NCI-H1105 treated with DMSO at 0.1 percent for 48 hours (cell line): ENCODE data around the gene BOK.

Experiments
- DNase-seq: peaks from one replicate; lab custom pipeline; 2025; lab: John Stamatoyannopoulos, UW

BOK gene

DNA sequence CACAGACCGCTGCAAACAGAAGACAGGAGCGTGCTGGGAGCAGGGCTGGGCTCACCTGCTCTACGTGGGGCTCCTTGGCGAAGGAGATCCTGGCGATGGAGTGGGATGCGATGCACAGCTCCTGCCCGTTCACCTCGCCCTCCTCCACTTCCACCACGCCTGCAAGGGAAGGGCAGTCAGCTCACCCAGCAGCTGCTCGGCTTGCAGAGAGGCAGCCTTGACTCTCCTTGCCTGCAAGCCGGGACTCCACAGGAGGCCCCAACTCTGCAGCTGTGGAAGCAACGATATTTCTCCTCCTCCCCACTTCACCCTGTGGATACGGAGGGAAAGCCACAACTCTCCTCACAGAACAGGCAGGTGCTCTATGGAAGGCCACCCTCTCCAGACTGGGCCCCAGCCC is 43.3 kb downstream of the BOK start:
- DNase-seq = no peak

- no peak for DNase-seq
Measured at GRCh38 chr2:241602720-241603119, 44.2 kb downstream of the BOK start.

DNA sequence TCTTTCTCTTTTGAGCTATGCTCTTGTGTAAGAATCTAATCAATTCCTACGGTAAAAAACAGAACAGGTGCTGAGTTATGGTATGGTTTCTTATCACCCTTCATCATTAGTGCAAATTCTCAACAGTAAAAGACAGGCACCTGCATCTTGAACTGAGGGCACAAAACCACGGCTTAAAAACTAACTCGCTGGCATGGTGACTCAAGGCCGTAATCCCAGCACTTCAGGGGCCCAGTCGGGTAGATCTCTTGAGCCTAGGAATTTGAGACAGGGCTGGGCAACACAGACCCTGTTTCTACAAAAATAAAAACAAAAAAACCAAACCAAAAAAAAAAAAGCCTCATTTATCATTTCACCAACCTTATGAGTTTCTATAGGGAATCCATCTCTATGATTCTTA is 45.1 kb downstream of the BOK start:
- no peak for DNase-seq

- DNase-seq = no peak
Measured at GRCh38 chr2:241606186-241606585, 47.6 kb downstream of the BOK start.

GRCh38 chr2:241607162-241607885 is 48.8 kb downstream of the BOK start:
- DNase-seq = no peak

DNA sequence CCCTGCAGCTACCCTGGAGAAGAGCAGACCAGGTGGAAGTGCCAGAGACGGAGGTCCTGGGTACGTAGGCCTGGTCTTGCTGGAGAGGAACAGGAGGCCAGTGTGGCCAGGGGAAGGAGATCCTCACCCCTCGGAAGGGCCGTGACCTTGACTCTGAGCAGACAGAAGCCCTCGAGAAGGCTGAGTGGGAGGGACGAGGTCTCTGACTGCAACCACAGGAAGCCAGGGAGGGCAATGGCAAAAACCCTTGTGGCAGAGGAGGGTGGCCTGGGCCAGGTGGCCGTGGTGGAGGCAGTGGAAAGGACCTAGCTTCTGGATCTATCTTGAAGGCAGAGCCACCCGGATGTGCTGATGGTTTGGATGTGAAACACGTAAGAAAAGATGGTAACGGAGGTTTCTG is 50.3 kb downstream of the BOK start:
- DNase-seq = no peak

DNA sequence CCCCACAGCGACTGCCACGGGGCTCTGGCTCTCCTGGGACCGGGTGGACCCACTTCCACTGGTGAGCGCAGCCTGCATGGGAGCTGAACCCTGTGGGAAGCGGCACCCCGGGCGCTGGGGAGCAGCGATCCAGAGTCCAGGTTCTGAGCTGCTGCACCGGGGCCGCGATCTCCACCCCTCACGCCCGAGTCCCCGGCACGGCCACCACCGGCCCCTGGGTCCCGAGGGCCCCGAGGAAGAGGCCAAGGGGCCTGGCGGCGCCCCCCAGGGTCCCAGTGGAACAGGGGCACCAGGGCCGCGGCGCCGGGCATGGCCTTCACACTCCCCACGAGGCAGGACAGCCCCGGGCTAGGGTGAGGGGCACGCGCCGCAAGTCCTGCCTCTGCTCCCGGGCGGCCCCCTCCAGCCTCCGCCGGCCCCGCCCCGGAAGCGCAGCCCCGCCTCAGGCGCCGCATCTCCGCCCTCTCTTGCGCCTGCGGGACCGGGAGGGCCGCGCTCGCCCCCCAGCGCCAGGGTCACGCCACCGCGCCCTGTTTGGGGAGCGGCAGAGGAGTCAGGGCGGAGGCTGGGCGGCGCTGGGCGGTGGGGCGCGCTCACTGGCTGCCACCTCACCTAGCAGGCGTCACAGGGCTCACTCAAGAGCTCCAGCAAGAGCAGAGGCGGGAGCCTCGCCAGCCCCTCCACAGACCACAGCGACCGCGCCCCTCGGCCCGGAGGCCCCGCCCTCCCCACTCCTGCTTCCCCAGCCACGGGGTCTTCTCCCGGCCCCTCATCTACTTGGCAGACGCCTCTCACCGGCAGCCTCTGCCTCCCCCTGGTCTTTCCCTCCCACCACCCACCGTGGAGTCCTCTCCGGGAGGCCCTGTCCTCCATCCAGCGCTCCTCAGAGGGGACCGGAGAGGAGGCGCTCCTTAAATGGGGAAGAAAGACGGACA is 51.6 kb downstream of the BOK start:
- peak; percentile 62 for DNase-seq

DNA sequence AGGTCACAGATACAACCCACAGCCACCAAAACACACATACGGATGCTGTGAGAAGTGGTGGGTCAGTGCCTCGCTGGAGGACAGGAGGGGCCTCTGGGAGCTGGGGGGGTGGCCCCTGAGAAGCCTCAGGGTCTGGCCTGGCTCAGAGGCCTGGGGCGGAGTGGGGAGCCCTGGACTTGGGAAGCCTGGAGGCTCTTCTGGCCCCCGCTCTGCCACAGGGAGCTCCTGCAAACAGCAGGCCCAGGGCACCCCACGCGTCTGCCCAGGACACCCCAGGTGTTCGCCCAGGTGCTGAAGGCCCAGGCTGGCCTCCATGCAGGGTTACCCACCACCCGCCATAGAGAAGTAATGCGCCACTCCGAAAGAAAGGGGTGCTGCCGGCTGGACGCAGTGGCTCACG is 52.5 kb downstream of the BOK start:
- DNase-seq = no peak

GRCh38 chr2:241612156-241613016 is 53.8 kb downstream of the BOK start:
- no peak for DNase-seq

GRCh38 chr2:241613017-241613780 is 54.7 kb downstream of the BOK start:
- DNase-seq = no peak

DNA sequence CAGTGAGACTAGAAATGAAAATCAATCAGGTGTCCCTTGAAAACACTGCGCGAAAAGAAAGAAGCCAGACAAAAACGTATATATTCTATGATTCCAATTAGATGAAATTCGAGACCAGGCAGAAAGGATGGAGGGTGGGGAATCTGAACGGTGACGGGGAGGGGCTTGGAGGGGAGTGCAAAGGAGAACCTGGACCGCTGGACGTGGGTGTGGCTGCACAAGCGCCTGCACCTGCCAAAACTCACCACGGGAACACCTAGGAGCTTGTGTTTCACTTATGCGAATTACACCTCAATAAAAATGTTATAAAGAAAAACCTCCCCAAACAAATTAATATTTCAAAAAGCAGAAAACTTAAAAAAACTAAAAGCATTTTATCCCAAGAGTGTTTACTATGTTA is 56.5 kb downstream of the BOK start:
- DNase-seq = no peak

GRCh38 chr2:241615522-241616052 is 57.0 kb downstream of the BOK start:
- no peak for DNase-seq

DNA sequence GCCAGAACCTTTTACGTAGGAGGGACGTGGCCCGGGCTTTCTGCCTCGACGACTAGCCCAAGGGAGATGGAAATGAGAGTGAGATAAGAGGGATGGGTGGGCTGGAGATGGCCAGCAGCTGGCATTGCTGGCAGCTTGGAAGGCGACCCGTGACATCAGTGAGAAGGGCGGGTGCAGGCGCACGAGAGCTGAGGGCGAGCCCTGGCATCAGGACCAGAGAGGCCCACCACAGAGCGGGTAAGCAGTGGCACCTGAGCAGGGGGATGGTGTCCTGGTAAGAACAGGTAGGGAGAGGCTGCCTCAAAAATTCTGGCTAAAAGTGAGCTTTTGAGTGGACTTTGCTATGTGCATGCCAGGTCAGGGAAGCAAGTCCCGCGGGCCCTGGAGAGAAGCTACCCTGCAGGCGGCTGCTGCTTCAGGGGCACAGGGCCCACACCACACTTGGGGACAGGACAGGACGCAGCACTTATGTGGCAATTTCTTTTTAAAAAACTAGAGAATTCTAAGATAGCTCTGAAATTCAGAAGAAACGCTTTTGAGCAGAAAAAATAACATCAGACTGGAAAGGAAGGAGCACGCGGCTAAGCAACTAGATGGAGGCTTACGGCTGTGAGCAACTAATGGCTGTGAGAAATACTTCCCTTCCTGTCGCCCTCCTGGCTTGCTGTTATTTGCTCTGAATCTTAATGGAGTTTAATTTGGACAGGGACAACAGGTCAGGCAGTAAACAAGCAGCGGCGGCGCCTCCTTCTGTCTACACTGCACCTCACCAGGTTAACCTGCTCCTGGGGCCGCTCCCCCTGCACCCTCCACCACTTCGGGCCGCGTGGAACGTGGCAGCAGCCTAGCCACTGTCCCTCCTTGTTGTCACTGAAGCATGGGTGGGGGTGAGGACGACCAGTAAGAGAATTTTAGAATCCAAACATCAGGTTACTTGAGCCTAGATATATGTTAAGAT is 57.9 kb downstream of the BOK start:
- no peak for DNase-seq

DNA sequence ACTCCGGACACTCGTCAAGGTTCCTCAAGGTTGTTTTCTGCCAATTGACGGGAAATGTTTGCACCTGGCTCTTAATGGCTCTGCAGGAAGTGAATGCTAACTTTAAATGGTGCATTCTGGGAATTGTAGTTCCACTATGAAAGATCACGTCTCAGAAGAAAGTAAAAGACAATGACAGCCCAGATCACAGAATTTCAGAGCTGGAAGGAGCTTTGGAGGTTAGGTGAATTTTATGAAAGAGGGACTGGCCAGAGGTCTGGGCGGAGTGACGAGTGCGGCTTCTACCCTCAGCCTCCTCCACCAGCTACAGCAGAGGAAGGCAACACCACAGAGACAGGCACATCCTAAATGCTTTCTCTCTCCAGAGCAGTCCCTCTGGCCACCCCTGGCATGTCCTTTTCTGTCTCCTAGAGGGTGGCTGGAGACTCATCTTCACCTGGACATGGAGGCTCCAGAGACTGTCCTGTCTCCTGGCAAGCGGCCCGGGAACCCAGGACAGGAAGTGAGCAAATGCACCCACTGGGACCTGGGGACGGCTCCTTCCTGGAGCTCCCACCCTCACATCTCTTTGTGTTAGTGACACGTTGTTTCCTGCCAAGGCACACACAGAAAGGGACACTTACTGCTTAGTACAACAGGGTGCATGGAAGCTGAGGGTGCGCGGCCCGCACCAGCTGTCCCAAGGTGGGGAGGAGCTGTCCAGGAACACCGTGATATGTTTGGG is 59.0 kb downstream of the BOK start:
- peak; percentile 62 for DNase-seq

DNA sequence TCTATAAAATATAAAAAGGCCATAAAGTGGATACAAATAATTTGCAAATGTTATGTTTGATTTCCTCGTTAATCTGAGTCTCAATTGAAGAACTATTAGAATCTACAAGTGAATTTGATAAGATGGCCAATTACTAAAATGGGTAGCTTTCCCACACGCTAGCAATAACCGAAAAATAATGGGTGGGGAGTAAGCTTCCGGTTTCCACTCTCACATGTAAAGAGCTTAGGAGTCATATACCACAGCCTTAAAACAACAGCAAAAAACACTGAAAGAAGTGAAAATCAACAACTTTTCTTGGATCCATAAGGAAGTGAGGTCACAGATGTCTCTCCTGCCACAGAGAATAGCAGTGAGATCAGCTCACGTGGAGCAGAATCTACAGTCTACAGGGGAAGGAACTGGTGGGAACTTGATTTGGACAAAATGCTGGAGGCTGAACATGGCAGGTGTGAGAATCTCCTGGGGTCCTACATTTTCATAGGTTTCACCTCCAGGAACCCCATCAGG is 59.8 kb downstream of the BOK start:
- no peak for DNase-seq

- no peak for DNase-seq
Measured at GRCh38 chr2:241618829-241619228, 60.3 kb downstream of the BOK start.

DNA sequence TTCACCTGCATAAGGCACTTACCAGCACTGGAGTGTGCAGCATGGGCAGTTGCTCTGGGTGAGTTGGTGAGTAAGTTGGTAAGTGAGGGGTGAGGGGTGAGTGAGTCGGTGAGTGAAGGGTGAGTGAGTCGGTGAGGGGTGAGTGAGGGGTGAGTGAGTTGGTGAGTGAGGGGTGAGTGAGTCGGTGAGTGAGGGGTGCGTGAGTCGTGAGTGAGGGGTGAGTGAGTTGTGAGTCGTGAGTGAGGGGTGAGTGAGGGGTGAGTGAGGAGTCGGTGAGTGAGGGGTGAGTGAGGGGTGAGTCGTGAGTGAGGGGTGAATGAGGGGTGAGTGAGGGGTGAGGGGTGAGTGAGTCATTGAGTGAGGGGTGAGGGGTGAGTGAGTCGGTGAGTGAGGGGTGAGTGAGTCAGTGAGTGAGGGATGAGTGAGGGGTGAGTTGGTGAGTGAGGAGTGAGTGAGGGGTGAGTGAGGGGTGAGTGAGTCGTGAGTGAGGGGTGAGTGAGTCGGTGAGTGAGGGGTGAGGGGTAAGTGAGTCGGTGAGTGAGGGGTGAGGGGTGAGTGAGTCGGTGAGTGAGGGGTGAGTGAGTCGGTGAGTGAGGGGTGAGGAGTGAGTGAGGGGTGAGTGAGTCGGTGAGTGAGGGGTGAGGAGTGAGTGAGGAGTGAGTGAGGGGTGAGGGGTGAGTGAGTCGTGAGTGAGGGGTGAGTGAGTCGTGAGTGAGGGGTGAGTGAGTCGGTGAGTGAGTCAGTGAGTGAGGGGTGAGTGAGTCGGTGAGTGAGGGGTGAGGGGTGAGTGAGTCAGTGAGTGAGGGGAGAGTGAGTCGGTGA is 61.3 kb downstream of the BOK start:
- DNase-seq = no peak

DNA sequence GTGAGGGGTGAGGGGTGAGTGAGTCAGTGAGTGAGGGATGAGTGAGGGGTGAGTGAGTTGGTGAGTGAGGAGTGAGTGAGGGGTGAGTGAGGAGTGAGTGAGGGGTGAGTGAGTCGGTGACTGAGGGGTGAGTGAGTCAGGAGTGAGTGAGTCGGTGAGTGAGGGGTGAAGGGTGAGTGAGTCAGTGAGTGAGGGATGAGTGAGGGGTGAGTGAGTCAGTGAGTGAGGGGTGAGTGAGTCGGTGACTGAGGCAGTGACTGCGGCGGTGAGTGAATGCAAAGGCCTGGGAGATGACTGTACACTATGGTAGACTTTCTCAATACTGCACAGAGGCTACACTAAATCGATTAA is 61.8 kb downstream of the BOK start:
- no peak for DNase-seq
